HuH-7 (cell line): Measurements from ENCODE around the gene RNF225.
"Not testable (repeated sequence)": the region's sequence is repeated elsewhere in the genome, so short reads cannot be mapped to it uniquely, and the experiment has no call there.

Experiments
- DNase-seq: peaks from one replicate; pipeline ENCODE4 v3.0.0; 2011; ENCODE audit warnings: low spot score

The RNF225 gene

GRCh38 chr19:58395220-58395978, at the start of gene RNF225:
TSS of gene RNF225 (plus strand) at chr19:58395656. CDS start at chr19:58396090, 434 bp downstream.
- no peak for DNase-seq

GRCh38 chr19:58346961-58347929, 48.2 kb upstream of the RNF225 start:
- no peak for DNase-seq

GRCh38 chr19:58348080-58348479, 47.4 kb upstream of the RNF225 start:
- DNase-seq = not testable (repeated sequence)

GRCh38 chr19:58349590-58349989, 45.9 kb upstream of the RNF225 start:
- no peak for DNase-seq

DNA sequence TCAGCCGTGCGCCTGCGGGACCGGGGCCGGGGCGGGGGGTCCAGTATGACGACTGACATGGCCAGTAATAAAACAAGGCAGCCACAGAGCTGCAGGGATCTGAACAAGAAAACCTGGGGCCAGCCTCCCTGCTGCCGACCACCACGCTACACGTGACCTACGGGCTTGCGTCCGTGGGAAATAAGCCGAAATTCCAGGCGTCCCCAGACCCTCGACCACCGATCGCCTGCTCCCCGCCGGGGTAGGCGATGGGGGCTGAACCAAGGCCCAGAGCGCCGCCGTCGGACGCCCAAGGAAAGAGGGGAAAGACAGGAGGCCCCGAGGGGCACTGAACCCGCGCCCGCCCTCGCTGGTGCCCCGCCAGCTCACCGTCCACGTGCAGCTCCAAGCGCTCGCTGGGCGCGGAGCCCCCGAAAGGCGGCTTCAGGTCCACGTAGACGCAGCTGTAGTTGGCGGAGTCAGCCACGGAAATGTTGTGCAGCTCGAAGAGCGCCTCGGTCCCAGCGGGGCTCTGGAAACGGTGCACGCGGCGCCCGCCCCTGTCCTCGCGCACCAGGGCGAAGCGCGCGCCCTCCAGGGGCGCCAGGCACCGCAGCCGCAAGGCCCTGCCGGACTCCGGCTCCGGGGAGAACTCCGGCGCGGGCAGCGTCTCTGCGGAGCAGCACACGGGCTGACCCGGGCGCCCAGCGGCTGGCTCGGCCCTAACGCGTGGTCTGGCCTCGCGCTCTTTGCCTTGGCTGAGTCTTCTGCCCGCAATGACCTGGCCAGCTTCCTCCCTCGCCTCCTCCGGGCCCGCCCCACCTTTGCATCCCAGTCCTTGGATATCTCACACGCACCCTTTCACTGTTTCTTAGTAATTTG, 45.2 kb upstream of the RNF225 start:
- DNase-seq = no peak

DNA sequence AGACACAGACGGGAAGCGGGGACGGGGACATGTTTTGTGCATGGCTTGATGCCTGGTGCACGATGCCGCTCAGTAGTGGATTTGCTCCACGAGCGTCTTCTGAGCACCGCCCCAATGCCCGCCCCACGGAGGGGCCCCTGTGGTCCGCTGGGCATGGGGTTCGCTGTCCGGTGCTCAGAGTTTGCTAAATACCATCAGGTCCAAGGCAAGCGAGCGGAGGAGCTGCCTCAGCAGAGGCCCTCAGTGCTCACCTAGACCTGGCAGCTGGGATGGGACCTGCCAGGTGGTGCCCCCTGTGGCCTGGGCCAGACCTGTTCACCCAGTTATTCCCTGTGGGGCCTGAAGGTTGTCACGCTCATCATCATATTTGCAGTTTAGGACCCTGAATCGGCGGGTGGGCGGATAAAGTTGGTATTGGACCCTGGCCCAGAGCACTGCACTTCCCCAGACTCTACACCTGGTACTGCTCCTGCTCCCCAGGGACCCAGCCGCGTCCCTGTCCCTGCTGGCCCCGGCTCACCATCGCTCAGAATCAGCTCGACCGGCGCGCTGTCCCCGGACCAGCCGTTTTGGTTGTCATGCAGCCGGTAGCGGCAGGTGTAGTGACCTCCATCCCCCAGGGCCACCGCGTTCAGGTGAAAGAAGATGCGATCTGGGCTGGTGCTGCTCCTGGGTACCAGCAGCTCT, 44.4 kb upstream of the RNF225 start:
- no peak for DNase-seq

DNA sequence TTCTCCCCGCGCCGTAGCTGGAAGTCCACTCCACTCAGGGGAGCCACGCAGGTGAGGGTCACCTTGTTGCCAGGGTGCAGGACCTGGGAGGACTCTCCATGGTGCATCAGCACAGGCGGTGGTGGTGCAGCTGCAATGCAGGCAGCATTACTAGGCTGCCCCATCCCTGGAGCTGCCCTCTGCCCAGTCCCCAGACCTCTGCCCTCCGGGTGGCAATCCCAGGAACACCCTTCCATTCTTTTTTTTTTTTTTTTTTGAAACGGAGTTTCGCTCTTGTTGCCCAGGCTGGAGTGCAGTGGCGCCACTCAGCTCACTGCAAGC, 43.9 kb upstream of the RNF225 start:
- no peak for DNase-seq

- no peak for DNase-seq
Observed at GRCh38 chr19:58351990-58352755, 43.3 kb upstream of the RNF225 start.

GRCh38 chr19:58352760-58353671, 42.4 kb upstream of the RNF225 start, which contains the start of gene A1BG:
TSS of gene A1BG (minus strand) at chr19:58353492. CDS start at chr19:58353437, 55 bp downstream.
- no peak for DNase-seq

DNA sequence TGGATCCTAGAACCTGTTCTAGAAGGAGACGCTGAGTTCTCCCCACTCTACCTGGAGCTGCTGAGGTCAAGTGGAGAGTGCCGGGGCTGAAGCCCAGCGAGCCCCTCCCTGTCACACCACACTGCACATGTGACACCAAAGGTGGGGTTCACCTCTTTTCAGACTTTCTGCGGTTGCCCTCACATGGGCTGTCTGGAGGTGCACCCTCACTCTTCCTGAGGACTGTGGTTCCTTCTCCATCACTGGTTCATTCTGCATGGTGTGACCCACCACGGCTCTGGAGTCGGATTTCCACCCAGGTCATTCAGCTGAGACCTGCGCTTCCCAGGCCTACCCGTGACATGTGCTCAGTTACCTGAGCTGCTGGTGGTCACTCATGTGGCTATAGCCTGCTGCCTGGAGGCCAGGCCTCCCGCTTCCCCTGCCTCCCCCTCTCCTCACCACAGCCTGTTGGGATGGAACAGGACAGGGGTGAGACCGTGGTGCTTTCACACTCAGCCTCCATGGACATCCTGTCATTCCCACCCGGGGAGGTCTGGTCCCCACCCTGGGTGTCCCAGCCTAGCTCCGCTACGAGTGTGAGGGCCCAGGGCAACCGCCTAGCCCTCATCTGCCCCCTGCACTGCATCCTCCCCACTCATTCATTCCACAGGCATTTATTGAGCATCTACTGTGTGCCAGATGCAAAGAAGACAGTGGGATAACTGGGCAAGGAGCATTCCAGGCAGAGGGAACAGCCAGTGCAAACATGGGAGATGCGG, 41.6 kb upstream of the RNF225 start:
- no peak for DNase-seq

- no peak for DNase-seq
Observed at GRCh38 chr19:58354478-58355030, 40.9 kb upstream of the RNF225 start.

GRCh38 chr19:58355215-58355796, 40.1 kb upstream of the RNF225 start:
- no peak for DNase-seq

DNA sequence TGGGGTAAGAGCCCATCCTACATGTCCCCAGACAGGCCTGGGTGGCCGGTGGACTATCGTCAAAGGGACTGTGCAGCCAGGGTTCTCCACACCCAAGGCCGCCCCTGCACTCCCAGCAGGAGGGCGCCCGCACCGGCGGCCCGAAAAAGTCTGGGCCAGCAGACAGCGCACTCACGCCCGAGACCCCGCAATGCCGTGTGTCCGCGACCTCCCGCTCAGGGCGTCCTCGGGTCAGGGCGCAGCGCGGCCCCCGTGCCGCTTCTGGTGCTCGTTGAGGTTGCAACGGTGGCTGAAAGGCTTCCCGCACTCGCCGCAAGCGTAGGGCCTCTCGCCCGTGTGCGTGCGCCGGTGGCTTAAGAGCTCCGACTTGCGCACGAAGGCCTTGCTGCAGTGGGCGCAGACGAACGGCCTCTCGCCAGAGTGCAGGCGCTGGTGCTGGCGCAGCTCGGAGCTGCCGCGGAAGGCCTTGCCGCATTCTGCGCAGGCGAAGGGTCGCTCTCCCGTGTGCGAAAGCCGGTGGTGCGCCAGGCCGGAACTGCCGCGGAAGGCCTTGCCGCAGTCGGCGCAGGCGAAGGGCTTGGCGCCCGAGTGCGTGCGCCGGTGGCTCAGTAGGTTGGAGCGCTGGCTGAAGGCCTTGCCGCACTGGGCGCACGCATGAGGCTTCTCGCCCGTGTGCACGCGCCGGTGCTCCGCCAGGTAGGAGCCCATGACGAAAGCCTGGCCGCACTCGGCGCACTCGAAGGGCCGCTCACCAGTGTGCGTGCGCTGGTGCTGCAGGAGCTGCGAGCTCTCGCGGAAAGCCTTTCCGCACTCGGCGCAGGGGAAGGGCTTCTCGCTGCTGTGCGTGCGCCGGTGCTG, 39.3 kb upstream of the RNF225 start:
- DNase-seq = no peak

DNA sequence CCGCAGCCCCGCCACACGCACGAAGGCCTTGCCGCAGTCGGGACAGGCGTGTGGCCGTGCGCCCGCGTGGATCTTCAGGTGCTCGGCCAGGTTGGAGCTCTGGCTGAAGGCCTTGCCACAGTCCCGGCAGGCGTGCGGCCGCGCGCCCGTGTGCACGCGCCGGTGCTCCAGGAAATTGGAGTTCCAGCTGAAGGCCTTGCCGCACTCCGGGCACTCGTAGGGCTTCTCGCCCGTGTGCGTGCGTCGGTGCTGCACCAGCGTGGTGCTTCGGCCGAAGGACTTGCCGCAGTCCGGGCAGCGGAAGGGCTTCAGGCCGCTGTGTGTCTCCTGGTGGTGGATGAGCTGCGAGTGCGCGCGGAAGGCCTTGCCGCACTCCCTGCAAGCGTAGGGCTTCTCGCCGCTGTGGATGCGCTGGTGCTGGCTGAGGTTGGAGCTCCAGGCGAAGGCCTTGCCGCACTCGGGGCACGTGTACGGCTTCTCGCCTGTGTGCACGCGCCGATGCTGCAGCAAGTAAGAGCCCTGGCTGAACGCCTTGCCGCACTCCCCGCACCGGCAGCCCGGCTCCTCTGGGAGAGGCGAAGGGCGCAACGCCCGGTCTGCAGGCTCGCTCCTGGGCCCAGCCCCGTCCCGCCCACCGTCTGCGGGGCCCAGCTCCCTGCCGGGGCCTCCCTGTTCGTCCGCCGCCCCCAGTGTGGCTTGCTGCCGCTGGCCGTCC, 38.5 kb upstream of the RNF225 start:
- no peak for DNase-seq

GRCh38 chr19:58357481-58358145, 37.8 kb upstream of the RNF225 start:
- no peak for DNase-seq

DNA sequence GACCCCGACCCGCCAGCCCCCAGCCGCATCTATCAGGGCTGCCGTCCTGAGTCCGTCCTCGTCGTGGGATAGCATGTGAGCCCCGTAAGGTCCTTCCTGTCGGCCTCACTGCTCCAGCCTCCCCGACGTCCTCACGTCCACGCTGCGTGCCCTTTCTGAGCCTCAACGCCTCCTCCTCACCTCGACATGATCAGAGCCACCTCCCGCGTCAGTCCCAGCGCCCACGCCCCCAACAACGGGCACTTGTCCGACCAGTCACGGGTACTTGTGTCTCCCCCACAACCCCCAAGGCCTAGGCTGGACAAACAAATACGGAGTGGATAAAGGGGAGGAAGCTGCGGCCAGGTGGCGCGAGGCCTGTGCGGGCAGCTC, 33.6 kb upstream of the RNF225 start:
- DNase-seq = peak; percentile 78
